Hepatocyte (in vitro differentiated cells): ENCODE measurements around the gene SIK3.

Experiments used
- CTCF ChIP-seq: fragments of 200-600 bp; sonication (generic); IDR thresholded peaks from 2 replicates; pipeline ENCODE4 v1.5.1; 2016; ENCODE audit warnings: antibody characterized with exemption, mild to moderate bottlenecking; ENCODE audit not compliant: poor library complexity
- EZH2 ChIP-seq: fragments of 200-600 bp; sonication (generic); IDR thresholded peaks from 2 replicates; pipeline ENCODE4 v1.6.1; 2016; ENCODE audit warnings: antibody characterized with exemption, mild to moderate bottlenecking, borderline replicate concordance

GRCh38 chr11:116953530-116954285 lies 144.5 kb downstream of the SIK3 start:
- no peak for TF ChIP-seq CTCF
- TF ChIP-seq EZH2, result no peak
